Transverse colon (tissue), 4 donors: ENCODE measurements around the gene TLCD1.
A peak's percentile ranks its signal among the peaks of the same experiment; 100 is the strongest.

Source experiments
- CTCF ChIP-seq, 5 experiments: fragments of 200-600 bp in 3 of 5; fragments of 450-650 bp in 2 of 5; sonication (generic) in 3 of 5; IDR thresholded peaks; 1 replicate in 2 of 5; 2 replicates in 3 of 5; pipeline ENCODE4 v1.5.1; 2016 to 2017; ENCODE audit warnings: antibody characterized with exemption in 5 of 5, inconsistent platforms in 3 of 5, mild to moderate bottlenecking in 2 of 5, moderate library complexity in 1 of 5
- POLR2AphosphoS5 ChIP-seq, 3 donors: sonication (generic); formaldehyde crosslinking; IDR thresholded peaks; one replicate each; pipeline ENCODE4 v1.6.1; 2016; ENCODE audit warnings: antibody characterized with exemption in 3 of 3

GRCh38 chr17:28675980-28676379 is 50.1 kb downstream of the TLCD1 start:
- TF ChIP-seq POLR2AphosphoS5 (IDR thresholded peaks at IDR 0.05): no peak
- TF ChIP-seq CTCF (IDR thresholded peaks at IDR 0.05): peak in 4 of 5 experiments; percentile 34 to 54 (median 40)
